Muscle layer of duodenum (tissue), 2 donors: Measurements from ENCODE around the gene SLC2A4.

ENCODE experiments used
- H3K27ac ChIP-seq: one replicate; pipeline ENCODE4 v1.7.0; 2013; ENCODE audit warnings: mild to moderate bottlenecking, low read length
- H3K27me3 ChIP-seq: one replicate; pipeline ENCODE4 v1.7.0; 2013; ENCODE audit warnings: low read depth, mild to moderate bottlenecking, control low read depth, low read length
- H3K36me3 ChIP-seq, 2 donors: one replicate each; pipeline ENCODE4 v1.7.0; 2013; ENCODE audit warnings: low read length in 2 of 2, control low read depth in 1 of 2, mild to moderate bottlenecking in 1 of 2; ENCODE audit not compliant: insufficient read depth in 2 of 2, control insufficient read depth in 1 of 2
- H3K4me1 ChIP-seq, 2 donors: one replicate each; pipeline ENCODE4 v1.7.0; 2013; ENCODE audit warnings: low read length in 2 of 2, mild to moderate bottlenecking in 2 of 2, control low read depth in 1 of 2, moderate library complexity in 1 of 2; ENCODE audit not compliant: insufficient read depth in 2 of 2, control insufficient read depth in 1 of 2
- H3K4me3 ChIP-seq, 2 donors: one replicate each; pipeline ENCODE4 v1.7.0; 2013; ENCODE audit warnings: low read length in 2 of 2, low read depth in 1 of 2, mild to moderate bottlenecking in 1 of 2
- H3K9me3 ChIP-seq, 2 donors: one replicate each; pipeline ENCODE4 v1.7.0; 2013; ENCODE audit warnings: low read length in 2 of 2, control low read depth in 1 of 2, mild to moderate bottlenecking in 1 of 2; ENCODE audit not compliant: control insufficient read depth in 1 of 2
- donor health status: healthy.

The SLC2A4 gene

DNA sequence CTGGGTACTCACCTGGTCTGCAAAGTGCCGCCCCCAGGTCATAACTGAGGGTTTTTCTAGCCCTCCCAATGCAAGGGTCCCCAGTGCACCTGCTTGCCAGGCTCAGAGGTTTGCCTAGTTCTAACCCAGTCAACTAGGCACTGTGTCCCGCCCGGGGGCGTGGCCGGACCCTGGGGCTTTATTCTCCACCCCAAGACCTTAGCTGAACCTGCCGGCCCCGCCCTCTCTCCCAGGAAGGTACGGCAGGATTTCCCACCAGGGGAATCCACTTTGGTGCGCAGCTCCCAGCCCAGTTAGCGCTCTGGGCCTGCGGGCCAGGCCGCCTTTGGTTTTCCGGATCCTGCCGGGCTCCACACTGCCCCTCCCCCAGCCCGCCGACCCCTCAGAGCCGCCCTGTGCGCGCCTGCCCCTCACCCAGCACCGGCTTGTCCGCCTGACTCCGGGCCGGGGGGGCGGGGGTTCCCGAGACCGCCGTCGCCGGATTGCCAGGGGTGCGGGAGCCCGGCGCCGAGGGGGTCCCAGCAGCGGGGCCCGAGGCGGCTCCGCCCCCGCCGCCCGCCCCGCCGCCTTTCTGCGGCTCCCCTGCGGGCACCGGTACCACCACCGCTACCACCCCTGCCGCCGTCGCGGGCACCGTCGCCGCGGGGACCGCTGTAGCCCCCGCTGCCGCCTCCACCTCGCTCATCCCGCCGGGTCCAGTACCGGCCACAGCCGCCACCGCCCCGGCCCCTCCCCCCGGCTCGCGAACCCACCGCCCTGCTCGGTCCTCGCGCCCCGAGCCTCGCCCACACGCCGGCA lies 12.5 kb downstream of the SLC2A4 start:
- Histone ChIP-seq H3K27ac (no peak overlapping the region), H3K9me3 (no peaks in the 10 kb centered on the region), H3K4me1 (peaks cover 4 to 49% of the 10 kb centered on the region in 2 donors), H3K27me3 (peaks cover 6% of the 10 kb centered on the region), H3K4me3 (peak overlapping the region in 1 of 2 donors; percentile 49), H3K36me3 (no peaks in the 10 kb centered on the region)

DNA sequence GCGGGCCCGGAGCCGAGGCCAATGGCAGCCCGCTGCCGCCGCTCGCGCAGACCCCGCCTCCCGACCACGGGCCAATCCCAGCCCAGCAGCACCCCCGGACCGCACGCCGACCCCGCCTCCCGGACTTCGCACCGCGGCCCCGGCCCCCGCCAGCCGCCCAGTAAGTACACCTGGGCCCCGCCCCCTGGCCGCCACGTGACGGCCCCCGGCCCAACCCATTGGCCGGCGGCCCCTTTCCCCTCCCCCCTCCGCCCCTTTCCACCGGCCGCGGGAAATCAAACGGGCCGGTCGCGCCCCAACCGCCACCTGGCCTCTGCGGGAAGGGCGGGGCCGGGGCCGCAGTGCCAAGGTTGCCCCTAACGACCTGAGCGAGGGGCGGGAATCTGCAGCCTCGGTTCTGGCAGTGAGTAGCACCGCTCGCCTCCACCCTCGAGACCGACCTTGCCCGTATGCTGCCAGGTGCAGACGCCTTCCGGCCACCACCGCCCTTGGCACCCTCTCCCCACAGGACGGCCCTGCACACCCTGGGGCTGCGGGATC lies 13.2 kb downstream of the SLC2A4 start, which contains the start of gene YBX2:
TSS of gene YBX2 (minus strand) at position 26 of the 540 bp plus-strand sequence. CDS start 139 bp downstream, outside the sequence.
- Histone ChIP-seq H3K36me3 (no peaks in the 10 kb centered on the region), H3K27ac (no peak within 1 kb of the TSS), H3K9me3 (no peaks in the 10 kb centered on the region), H3K27me3 (peaks cover 6% of the 10 kb centered on the region), H3K4me1 (peaks cover 4 to 49% of the 10 kb centered on the region in 2 donors), H3K4me3 (peak within 1 kb of the TSS in 1 of 2 donors; percentile 49)

DNA sequence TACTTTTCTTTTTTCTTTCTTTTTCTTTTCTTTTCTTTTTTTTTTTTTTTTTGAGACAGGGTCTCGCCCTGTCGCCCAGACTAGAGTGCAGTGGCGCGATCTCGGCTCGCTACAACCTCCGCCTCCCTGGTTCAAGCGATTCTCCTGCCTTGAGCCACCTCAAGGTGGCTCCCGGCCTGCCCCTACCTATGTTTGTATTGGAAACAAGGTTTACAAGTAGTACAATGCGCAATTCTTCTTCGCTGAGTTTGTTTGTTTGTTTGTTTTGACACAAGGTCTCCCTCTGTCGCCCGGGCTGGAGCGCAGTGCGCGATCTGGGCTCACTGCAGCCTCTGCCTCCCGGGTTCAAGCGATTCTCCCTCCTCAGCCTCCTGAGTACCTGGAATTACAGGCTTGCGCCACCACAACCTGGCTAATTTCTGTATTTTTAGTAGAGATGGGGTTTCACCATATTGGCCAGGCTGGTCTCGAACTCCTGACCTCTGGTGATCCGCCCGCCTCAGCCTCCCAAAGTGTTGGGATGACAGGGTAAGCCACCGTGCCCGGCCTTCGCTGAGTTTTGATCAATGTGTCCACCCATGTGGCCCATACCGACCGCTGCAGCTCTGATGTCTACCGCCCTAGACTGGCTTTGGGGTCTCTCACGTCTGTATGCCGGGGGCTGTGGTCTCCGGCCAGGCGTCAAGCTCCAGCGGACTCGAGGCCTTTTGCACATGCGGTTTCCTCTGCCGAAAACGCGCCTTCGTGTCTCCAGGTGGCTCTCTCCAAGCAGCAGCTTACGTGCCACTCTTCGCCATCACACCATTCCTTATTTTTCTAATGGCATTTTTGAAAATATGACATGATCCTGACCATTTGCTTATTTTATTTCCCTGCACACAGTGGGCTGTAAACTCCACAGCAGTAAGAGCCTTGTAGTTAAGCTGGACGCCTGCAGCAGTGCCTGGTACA lies 14.0 kb downstream of the SLC2A4 start:
- H3K27ac ChIP-seq = no peak overlapping the region
- H3K4me1 ChIP-seq = peaks cover 4 to 49% of the 10 kb centered on the region in 2 donors
- H3K9me3 ChIP-seq = no peaks in the 10 kb centered on the region
- H3K4me3 ChIP-seq = peak overlapping the region in 1 of 2 donors; percentile 49
- H3K36me3 ChIP-seq = no peaks in the 10 kb centered on the region
- peaks cover 6% of the 10 kb centered on the region for H3K27me3 ChIP-seq

DNA sequence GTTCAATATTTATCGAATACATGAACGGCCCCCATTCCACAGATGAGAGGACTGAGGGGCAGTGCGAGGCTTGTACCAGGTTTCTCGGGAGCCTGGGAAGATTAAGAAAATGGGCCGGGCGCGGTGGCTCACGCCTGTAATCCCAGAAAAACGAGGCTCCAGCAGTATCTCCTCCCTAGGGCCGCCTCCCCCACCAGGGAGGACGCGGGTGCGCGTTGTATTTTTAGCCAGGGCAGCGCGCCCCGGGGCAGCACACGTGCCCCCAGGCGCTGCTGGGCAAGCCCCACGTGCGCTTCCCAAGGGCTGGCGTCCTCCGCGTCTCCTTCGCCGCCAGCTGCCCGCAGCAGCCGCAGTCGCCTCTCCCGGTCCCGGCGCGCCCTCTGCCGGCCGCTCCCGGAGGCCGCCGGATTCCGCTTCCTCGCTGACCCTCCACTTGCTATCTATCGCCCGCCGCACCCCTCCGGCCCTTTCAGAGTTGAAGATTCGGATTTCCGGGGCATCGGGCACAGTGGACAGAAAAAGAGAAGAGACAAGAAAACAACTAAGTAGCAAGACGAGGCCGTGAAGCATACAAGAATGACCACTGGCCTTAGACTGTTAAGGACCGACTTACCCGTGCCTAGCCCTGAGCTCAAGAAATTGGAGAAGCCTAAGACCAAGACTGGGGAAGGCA lies 14.8 kb downstream of the SLC2A4 start:
- H3K9me3 ChIP-seq = no peaks in the 10 kb centered on the region
- H3K4me3 ChIP-seq = peak overlapping the region in 1 of 2 donors; percentile 19
- no peaks in the 10 kb centered on the region for H3K36me3 ChIP-seq
- no peak overlapping the region for H3K27ac ChIP-seq
- H3K4me1 ChIP-seq = peaks cover 4 to 49% of the 10 kb centered on the region in 2 donors
- peaks cover 6% of the 10 kb centered on the region for H3K27me3 ChIP-seq

- H3K36me3 ChIP-seq = peaks cover 0 to 7% of the 10 kb centered on the region in 2 donors
- no peak overlapping the region for H3K4me3 ChIP-seq
- H3K27me3 ChIP-seq = no peaks in the 10 kb centered on the region
- H3K27ac ChIP-seq = no peak overlapping the region
- H3K4me1 ChIP-seq = peaks cover 1 to 7% of the 10 kb centered on the region in 2 donors
- H3K9me3 ChIP-seq = no peaks in the 10 kb centered on the region
Measured at GRCh38 chr17:7304179-7304578, 22.7 kb downstream of the SLC2A4 start.

- Histone ChIP-seq H3K9me3 (no peaks in the 10 kb centered on the region), H3K4me3 (peak within 1 kb of the TSS; percentile 91 to 93), H3K27me3 (no peaks in the 10 kb centered on the region), H3K4me1 (peaks cover 9 to 26% of the 10 kb centered on the region in 2 donors), H3K36me3 (peaks cover 21 to 37% of the 10 kb centered on the region in 2 donors), H3K27ac (peak within 1 kb of the TSS; percentile 99)
Measured at GRCh38 chr17:7306911-7307685, 25.6 kb downstream of the SLC2A4 start, which contains the start of gene EIF5A. Gene EIF5A, plus strand, starts transcription at chr17:7307628. Its CDS starts 2,008 bp downstream, at chr17:7309636.

DNA sequence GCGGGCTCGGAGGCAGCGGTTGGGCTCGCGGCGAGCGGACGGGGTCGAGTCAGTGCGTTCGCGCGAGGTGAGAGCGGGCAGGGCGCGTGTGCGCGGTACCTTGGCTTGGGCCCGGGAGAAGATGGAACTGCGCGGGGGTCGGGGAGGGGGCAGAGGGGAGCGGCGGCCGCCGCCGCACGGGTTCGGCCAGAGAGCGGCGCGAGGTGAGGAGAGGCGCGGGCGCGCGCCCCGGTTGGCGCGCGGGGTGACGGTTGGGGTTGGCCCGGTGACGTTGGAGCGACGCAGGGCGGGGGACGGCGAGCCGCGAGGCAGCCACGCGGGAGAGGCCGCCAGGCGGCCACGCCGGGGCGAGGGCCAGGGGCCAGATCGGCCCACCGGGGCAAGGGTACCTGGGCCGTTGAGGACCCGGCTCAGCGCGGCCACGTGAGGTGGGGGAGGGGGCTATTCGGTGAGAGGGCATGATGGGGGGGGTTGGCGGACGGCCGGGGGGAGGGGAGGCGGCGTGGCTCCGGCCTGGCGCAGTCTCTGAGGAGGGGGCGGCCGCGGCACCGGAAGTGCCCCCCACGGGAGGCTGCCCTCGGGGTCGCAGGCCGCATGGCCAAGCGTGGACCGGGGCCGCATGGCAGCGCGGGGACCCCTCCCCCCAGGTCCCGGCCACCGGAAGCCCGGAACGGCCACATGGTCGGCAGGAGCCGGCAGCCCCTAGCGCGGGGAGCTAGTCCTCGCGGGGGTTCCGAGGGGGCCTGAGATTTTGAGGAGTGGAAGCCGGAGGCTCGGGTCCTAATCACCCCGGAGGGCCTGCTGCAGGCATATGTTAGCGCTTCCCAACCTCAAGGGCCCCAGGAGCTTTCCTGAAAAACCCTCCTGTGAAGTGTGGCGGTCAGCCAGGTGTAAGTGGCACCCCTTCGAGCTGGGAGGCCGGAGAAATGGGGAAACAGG lies 26.4 kb downstream of the SLC2A4 start:
- Histone ChIP-seq H3K9me3 (no peaks in the 10 kb centered on the region), H3K27ac (peak overlapping the region; percentile 99), H3K36me3 (peaks cover 28 to 45% of the 10 kb centered on the region in 2 donors), H3K27me3 (no peaks in the 10 kb centered on the region), H3K4me3 (peak overlapping the region; percentile 91 to 93), H3K4me1 (peaks cover 9 to 33% of the 10 kb centered on the region in 2 donors)

GRCh38 chr17:7308625-7309433 lies 27.3 kb downstream of the SLC2A4 start:
- Histone ChIP-seq H3K27me3 (no peaks in the 10 kb centered on the region), H3K9me3 (no peaks in the 10 kb centered on the region), H3K27ac (peak overlapping the region; percentile 99), H3K4me1 (peaks cover 9 to 42% of the 10 kb centered on the region in 2 donors), H3K4me3 (peak overlapping the region; percentile 91 to 93), H3K36me3 (peaks cover 35 to 54% of the 10 kb centered on the region in 2 donors)

DNA sequence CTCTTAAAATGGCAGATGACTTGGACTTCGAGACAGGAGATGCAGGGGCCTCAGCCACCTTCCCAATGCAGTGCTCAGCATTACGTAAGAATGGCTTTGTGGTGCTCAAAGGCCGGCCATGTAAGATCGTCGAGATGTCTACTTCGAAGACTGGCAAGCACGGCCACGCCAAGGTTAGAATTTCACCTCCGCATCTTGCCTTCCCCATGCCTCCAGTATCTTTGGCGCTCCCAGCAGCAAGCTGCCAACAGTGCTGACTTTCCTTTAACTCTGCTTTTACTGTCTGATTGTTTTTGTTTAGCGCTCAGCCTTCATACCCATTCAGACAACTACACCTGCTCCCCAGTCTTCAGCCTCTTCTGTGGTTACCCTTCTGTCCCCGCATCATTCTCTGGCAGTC lies 28.1 kb downstream of the SLC2A4 start:
- H3K4me3 ChIP-seq = peak overlapping the region; percentile 91 to 93
- H3K27me3 ChIP-seq = no peaks in the 10 kb centered on the region
- H3K4me1 ChIP-seq = peaks cover 14 to 50% of the 10 kb centered on the region in 2 donors
- H3K36me3 ChIP-seq = peaks cover 40 to 55% of the 10 kb centered on the region in 2 donors
- H3K9me3 ChIP-seq = no peaks in the 10 kb centered on the region
- no peak overlapping the region for H3K27ac ChIP-seq
